Lower leg skin (tissue), 3 donors: Measurements from ENCODE around the gene USP31.

ENCODE experiments used
- POLR2A ChIP-seq, 2 donors: fragments of 450-650 bp; IDR thresholded peaks; one replicate each; pipeline ENCODE4 v1.6.1; 2016 to 2017; ENCODE audit warnings: antibody characterized with exemption in 2 of 2, mild to moderate bottlenecking in 1 of 2, moderate library complexity in 1 of 2
- TF ChIP-seq, protein P1 (sequence below), 3 donors: fragments of 450-650 bp; IDR thresholded peaks; one replicate each; pipeline ENCODE4 v1.5.1; 2016; ENCODE audit warnings: antibody characterized with exemption in 3 of 3, mild to moderate bottlenecking in 3 of 3, moderate library complexity in 2 of 3

DNA sequence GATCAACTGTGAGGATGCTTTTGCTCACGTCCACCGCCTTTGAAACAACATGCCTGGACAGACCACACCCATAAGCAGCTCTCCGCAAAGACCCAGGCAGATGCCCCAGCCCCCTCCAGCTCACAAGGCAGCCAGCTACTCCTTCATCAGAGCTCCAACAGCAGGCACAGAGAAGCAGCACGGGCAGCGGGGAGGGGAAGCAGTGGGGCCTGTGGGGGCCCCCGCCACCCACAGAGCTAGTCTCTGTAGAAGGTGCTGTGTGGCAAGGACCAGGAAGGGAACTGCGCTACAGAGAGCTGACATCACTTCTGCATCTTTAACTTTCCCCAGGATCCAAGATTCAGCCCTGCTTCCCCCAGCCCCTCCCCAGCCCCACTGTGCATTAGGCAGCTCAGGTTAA, 23.3 kb upstream of the USP31 start:
- TF ChIP-seq, protein P1, sequence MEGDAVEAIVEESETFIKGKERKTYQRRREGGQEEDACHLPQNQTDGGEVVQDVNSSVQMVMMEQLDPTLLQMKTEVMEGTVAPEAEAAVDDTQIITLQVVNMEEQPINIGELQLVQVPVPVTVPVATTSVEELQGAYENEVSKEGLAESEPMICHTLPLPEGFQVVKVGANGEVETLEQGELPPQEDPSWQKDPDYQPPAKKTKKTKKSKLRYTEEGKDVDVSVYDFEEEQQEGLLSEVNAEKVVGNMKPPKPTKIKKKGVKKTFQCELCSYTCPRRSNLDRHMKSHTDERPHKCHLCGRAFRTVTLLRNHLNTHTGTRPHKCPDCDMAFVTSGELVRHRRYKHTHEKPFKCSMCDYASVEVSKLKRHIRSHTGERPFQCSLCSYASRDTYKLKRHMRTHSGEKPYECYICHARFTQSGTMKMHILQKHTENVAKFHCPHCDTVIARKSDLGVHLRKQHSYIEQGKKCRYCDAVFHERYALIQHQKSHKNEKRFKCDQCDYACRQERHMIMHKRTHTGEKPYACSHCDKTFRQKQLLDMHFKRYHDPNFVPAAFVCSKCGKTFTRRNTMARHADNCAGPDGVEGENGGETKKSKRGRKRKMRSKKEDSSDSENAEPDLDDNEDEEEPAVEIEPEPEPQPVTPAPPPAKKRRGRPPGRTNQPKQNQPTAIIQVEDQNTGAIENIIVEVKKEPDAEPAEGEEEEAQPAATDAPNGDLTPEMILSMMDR (IDR thresholded peaks at IDR 0.05): no peak
- TF ChIP-seq POLR2A (IDR thresholded peaks at IDR 0.05): no peak
